CD4-positive, alpha-beta T cell (primary cell): ENCODE measurements around the gene TBC1D2B. TPM values are rescaled to one million over a fixed set of nuclear protein-coding genes. Genes with fewer than 3 reads are reported as not detected.

Experiments
- ATAC-seq: fragments of 200-7000 bp; cut with Tn5 transposase; one replicate; pipeline ENCODE4 v1.10.0; 2022; ENCODE audit warnings: mild to moderate bottlenecking; ENCODE audit not compliant: poor library complexity
- CTCF ChIA-PET: fragments of 350-600 bp; sonication (Branson Sonifier 250); formaldehyde crosslinking; loops from one replicate; lab custom pipeline; 2021; ENCODE audit warnings: antibody characterized with exemption, inconsistent platforms; lab: Charles Lee
- POLR2A ChIA-PET: fragments of 350-600 bp; sonication (Branson Sonifier 250); formaldehyde crosslinking; loops from one replicate; lab custom pipeline; 2021; ENCODE audit warnings: antibody characterized with exemption, inconsistent platforms; lab: Charles Lee
- DNase-seq, 14 experiments: peaks; one replicate each; pipeline ENCODE4 v3.0.0-alpha.2; 2013 to 2020; ENCODE audit warnings: mixed read lengths in 2 of 14
- H3K27ac ChIP-seq, 2 donors: one replicate each; pipeline versions ENCODE4 v1.5.1 to v1.7.0; 2013; ENCODE audit warnings: low read length in 2 of 2, low read depth in 1 of 2, mild to moderate bottlenecking in 1 of 2
- H3K27me3 ChIP-seq, 2 experiments: 1 replicate in 1 of 2; 2 replicates in 1 of 2; pipeline versions ENCODE4 v1.6.1 to v1.7.0; 2013; ENCODE audit warnings: low read length in 2 of 2, control low read depth in 1 of 2, mild to moderate bottlenecking in 1 of 2, moderate library complexity in 1 of 2; ENCODE audit not compliant: insufficient read depth in 2 of 2, control insufficient read depth in 1 of 2
- H3K36me3 ChIP-seq: one replicate; pipeline ENCODE4 v1.6.1; 2013; ENCODE audit warnings: low read length, control low read depth; ENCODE audit not compliant: insufficient read depth
- H3K4me1 ChIP-seq: one replicate; pipeline ENCODE4 v1.6.1; 2013; ENCODE audit warnings: low read length, control low read depth; ENCODE audit not compliant: insufficient read depth
- H3K4me3 ChIP-seq: one replicate; pipeline ENCODE4 v1.5.1; 2013; ENCODE audit warnings: mild to moderate bottlenecking, low read length, moderate library complexity
- H3K9me3 ChIP-seq, 2 experiments: 1 replicate in 1 of 2; 2 replicates in 1 of 2; pipeline versions ENCODE4 v1.6.1 to v1.7.0; 2013; ENCODE audit warnings: low read length in 2 of 2, mild to moderate bottlenecking in 2 of 2, control low read depth in 1 of 2, moderate library complexity in 1 of 2; ENCODE audit not compliant: control insufficient read depth in 1 of 2, insufficient read depth in 1 of 2
- H3K27ac Mint-ChIP-seq: one replicate; pipeline ENCODE4 v1.8.0; 2020; ENCODE audit warnings: mixed read lengths
- H3K27me3 Mint-ChIP-seq: one replicate; pipeline ENCODE4 v1.8.0; 2021; ENCODE audit warnings: mixed read lengths
- H3K36me3 Mint-ChIP-seq: one replicate; pipeline ENCODE4 v1.8.0; 2021; ENCODE audit warnings: low read depth, mixed read lengths
- H3K4me1 Mint-ChIP-seq: one replicate; pipeline ENCODE4 v1.8.0; 2021; ENCODE audit warnings: low read depth, mixed read lengths
- H3K4me3 Mint-ChIP-seq: one replicate; pipeline ENCODE4 v1.8.0; 2020; ENCODE audit warnings: mild to moderate bottlenecking, mixed read lengths
- H3K9me3 Mint-ChIP-seq: one replicate; pipeline ENCODE4 v1.8.0; 2020; ENCODE audit warnings: mixed read lengths
- CTCF ChIP-seq: fragments of 200-600 bp; IDR thresholded peaks from one replicate; pipeline ENCODE4 v1.8.0; 2022; ENCODE audit warnings: antibody characterized with exemption, mild to moderate bottlenecking
- intact Hi-C, 2 experiments: fragments of 100-400 bp; cut with DNase I in 1 of 2; cut with micrococcal nuclease in 1 of 2; formaldehyde crosslinking; loops; one replicate each; pipeline versions ENCODE4 v1.15.1 to v1.9.0; 2023 to 2025; cut with DNase I, micrococcal nuclease
- total RNA-seq, 174 experiments: library from RNA in 2 of 174; stranded (reverse) in 2 of 174; gene quantifications; one replicate each; pipeline ENCODE4 v1.2.3 and lab custom pipeline; 2021 to 2026

TBC1D2B gene
- total RNA-seq, 2 experiments from 2014 or later: 89.3 to 97.6 TPM

- CTCF ChIA-PET: interaction anchor here (2.0 to 5.6 kb wide), 6 partner anchors 9 to 73 kb away, joined by 7 to 37 read pairs (median 12); no protein-coding TSS in a partner anchor
These were observed 42.2 kb downstream of the TBC1D2B start for GRCh38 chr15:78035321-78035751.

GRCh38 chr15:78034495-78035191 lies 42.9 kb downstream of the TBC1D2B start:
- DNase-seq (peak; percentile 60 to 89 (median 76)), ATAC-seq (peak; percentile 89)
- ChIA-PET POLR2A (interaction anchor here (0.8 to 11.9 kb wide), 19 partner anchors 9 to 230 kb away, joined by 3 to 123 read pairs (median 8); partner anchors contain the start of genes DNAJA4, IDH3A and TBC1D2B), CTCF (interaction anchor here (0.9 to 5.6 kb wide), 9 partner anchors 9 to 74 kb away, joined by 3 to 37 read pairs (median 9); no protein-coding TSS in a partner anchor)
- H3K4me1 ChIP-seq: peaks cover 68% of the 10 kb centered on the region
- no peaks in the 10 kb centered on the region for H3K27me3 Mint-ChIP-seq
- intact Hi-C loops: loop anchor here (1.0 to 2.0 kb wide), 6 partner anchors 13 to 70 kb away; partner anchors contain the start of gene TBC1D2B (in 2 of the 2)
- H3K36me3 ChIP-seq: peaks cover 10% of the 10 kb centered on the region
- peak overlapping the region; percentile 95 for H3K27ac Mint-ChIP-seq
- H3K27me3 ChIP-seq: no peaks in the 10 kb centered on the region
- no peak for TF ChIP-seq CTCF
- H3K4me3 ChIP-seq: peak overlapping the region; percentile 9
- H3K36me3 Mint-ChIP-seq: peaks cover 28% of the 10 kb centered on the region
- peaks cover 90% of the 10 kb centered on the region for H3K4me1 Mint-ChIP-seq
- no peaks in the 10 kb centered on the region for H3K9me3 ChIP-seq
- H3K4me3 Mint-ChIP-seq: peak overlapping the region; percentile 67
- no peaks in the 10 kb centered on the region for H3K9me3 Mint-ChIP-seq
- peak overlapping the region; percentile 56 to 72 for H3K27ac ChIP-seq

More at GRCh38 chr15:78035321-78035751, 42.2 kb downstream of the TBC1D2B start:
- H3K4me1 ChIP-seq: peaks cover 75% of the 10 kb centered on the region
- H3K27ac ChIP-seq: peak overlapping the region; percentile 56 to 72
- no peaks in the 10 kb centered on the region for H3K27me3 ChIP-seq
- TF ChIP-seq CTCF: no peak
- no peaks in the 10 kb centered on the region for H3K27me3 Mint-ChIP-seq
- H3K4me3 Mint-ChIP-seq: peak overlapping the region; percentile 67
- peaks cover 29% of the 10 kb centered on the region for H3K36me3 Mint-ChIP-seq
- POLR2A ChIA-PET: interaction anchor here (1.3 to 11.9 kb wide), 13 partner anchors 8 to 229 kb away, joined by 5 to 123 read pairs (median 12); partner anchors contain the start of genes DNAJA4 and TBC1D2B
- no peaks in the 10 kb centered on the region for H3K9me3 Mint-ChIP-seq
- DNase-seq (peak in 9 of 14 experiments; percentile 26 to 78 (median 47)), ATAC-seq (no peak)
- intact Hi-C loops: loop anchor here in 1 of 2 experiments (2.0 kb wide), 2 partner anchors 41 to 69 kb away; partner anchors contain the start of gene TBC1D2B
- H3K9me3 ChIP-seq: no peaks in the 10 kb centered on the region
- peaks cover 9% of the 10 kb centered on the region for H3K36me3 ChIP-seq
- peak overlapping the region; percentile 95 for H3K27ac Mint-ChIP-seq
- no peak overlapping the region for H3K4me3 ChIP-seq
- peaks cover 93% of the 10 kb centered on the region for H3K4me1 Mint-ChIP-seq

GRCh38 chr15:78033864-78034263 lies 43.6 kb downstream of the TBC1D2B start:
- POLR2A ChIA-PET: interaction anchor here (0.8 to 11.9 kb wide), 17 partner anchors 10 to 230 kb away, joined by 3 to 123 read pairs (median 8); partner anchors contain the start of genes DNAJA4, IDH3A and TBC1D2B
- no peaks in the 10 kb centered on the region for H3K27me3 Mint-ChIP-seq
- peak overlapping the region; percentile 67 for H3K4me3 Mint-ChIP-seq

More at GRCh38 chr15:78033864-78034263, 43.6 kb downstream of the TBC1D2B start:
- Mint-ChIP-seq H3K36me3 (peaks cover 29% of the 10 kb centered on the region), H3K9me3 (no peaks in the 10 kb centered on the region), H3K27ac (peak overlapping the region; percentile 95), H3K4me1 (peaks cover 82% of the 10 kb centered on the region)
- Histone ChIP-seq H3K4me1 (peaks cover 61% of the 10 kb centered on the region), H3K4me3 (no peak overlapping the region), H3K27me3 (no peaks in the 10 kb centered on the region), H3K27ac (peak overlapping the region; percentile 56 to 72), H3K9me3 (no peaks in the 10 kb centered on the region), H3K36me3 (peaks cover 16% of the 10 kb centered on the region)
- intact Hi-C loops: loop anchor here (1.0 to 2.0 kb wide), 6 partner anchors 13 to 71 kb away; partner anchors contain the start of gene TBC1D2B (in 2 of the 2)
- CTCF ChIA-PET: interaction anchor here (0.9 to 5.6 kb wide), 9 partner anchors 10 to 74 kb away, joined by 3 to 37 read pairs (median 9); no protein-coding TSS in a partner anchor
- DNase-seq: peak; percentile 50 to 88 (median 60)
- ATAC-seq: peak; percentile 66
- no peak for TF ChIP-seq CTCF
